LNCaP clone FGC (cell line): ENCODE results near the gene SLC19A1.

Source experiments
- DNase-seq: peaks from one replicate; pipeline ENCODE4 v3.0.0-alpha.2; 2011; ENCODE audit warnings: low read depth
- H3K4me3 ChIP-seq: 2 replicates; pipeline ENCODE4 v1.5.1; 2011; ENCODE audit warnings: mild to moderate bottlenecking, low read depth, low read length, control low read depth
- TF ChIP-seq, protein P1 (sequence below): IDR thresholded peaks from 2 replicates; pipeline ENCODE4 v1.5.1; 2012; ENCODE audit warnings: mild to moderate bottlenecking; ENCODE audit not compliant: control insufficient read depth, insufficient read depth; ENCODE audit errors: extremely low read depth

The SLC19A1 gene

DNA sequence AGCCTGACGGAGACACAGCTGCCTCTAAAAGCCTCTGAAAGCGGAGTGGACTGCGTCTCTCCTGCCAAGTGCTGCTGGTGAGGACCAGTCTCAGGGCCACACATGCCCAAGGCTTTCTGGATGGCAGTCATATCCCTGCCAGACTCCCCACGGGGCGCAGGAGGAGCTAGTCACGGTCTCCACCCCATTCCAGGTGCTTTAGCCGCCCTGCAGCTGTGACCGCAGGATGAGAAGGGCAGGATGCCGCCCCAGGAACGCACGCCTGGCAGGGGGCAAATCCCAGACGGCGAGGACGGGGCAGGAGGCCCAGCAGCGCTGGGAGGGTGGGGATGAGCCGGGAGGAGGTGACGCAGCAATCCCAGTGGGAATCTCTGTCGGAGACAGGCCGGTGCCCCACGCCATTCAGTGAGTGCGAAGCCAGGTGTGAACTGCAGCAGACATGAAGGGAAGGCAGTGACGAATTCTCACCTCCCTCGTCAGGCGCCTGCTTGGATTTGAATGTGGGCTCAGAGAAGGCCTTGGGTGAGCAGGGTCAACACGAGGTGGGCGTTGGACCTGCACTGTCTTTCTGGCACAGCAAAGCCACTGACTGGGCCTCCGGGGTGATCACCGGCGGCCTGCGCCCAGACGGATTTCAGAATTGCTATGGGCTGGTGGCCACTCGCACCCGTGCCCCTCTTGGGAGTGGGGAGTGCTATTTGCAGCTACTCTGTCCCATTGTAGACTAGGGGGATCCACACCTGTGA lies 38.5 kb upstream of the SLC19A1 start:
- no peak overlapping the region for H3K4me3 ChIP-seq
- no peak for DNase-seq
- TF ChIP-seq, protein P1, sequence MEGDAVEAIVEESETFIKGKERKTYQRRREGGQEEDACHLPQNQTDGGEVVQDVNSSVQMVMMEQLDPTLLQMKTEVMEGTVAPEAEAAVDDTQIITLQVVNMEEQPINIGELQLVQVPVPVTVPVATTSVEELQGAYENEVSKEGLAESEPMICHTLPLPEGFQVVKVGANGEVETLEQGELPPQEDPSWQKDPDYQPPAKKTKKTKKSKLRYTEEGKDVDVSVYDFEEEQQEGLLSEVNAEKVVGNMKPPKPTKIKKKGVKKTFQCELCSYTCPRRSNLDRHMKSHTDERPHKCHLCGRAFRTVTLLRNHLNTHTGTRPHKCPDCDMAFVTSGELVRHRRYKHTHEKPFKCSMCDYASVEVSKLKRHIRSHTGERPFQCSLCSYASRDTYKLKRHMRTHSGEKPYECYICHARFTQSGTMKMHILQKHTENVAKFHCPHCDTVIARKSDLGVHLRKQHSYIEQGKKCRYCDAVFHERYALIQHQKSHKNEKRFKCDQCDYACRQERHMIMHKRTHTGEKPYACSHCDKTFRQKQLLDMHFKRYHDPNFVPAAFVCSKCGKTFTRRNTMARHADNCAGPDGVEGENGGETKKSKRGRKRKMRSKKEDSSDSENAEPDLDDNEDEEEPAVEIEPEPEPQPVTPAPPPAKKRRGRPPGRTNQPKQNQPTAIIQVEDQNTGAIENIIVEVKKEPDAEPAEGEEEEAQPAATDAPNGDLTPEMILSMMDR = no peak

DNA sequence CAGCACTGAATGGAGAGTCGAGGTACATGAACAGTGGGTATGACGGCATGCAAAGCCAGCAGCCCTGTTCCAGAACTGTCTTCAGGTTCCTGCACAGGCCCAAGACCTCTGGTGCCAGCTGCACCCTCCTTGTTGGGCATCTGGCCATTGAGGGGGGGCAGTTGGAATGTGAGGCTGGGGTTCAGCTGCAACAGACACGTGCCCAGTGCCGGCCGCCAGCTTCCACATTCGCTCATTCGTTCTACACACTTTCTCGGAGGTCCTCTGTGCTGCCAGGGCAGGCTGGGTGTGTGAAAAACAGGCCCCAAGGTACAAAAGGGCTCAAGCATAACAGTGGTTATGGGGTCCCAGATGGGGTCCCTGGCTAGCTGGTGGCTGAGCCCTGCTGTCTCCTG lies 37.9 kb upstream of the SLC19A1 start:
- TF ChIP-seq, protein P1 = no peak
- DNase-seq = no peak

DNA sequence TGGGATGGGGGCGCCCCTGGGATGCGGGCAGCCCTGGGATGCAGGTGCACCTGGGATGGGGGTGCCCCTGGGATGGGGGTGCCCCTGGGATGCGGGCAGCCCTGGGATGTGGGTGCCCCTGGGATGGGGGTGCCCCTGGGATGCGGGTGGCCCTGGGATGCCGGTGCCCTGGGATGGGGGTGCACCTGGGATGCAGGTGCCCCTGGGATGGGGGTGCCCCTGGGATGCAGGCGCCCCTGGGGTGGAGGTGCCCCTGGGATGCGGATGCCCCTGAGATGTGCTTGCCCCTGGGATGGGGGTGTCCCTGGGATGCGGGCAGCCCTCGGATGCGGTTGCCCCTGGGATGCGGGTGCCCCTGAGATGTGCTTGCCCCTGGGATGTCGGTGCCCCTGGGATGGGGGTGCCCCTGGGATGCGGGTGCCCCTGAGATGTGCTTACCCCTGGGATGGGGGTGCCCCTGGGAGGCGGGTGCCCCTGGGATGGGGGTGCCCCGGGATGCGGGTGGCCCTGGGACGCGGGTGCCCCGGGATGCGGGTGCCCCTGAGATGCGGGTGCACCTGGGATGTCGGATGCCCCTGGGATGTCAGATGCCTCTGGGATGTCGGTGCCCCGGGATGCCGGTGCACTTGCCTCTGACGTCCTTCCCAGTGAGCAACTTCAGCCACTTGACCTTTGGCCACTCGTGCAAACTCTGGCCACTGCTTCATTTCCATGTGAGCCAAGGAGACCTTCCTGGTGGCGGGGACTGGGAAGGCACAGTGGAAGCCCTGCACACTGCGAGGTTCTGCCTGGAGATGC lies 37.3 kb upstream of the SLC19A1 start:
- TF ChIP-seq, protein P1 = no peak
- no peak overlapping the region for H3K4me3 ChIP-seq
- no peak for DNase-seq

More for the DNA sequence above, 37.9 kb upstream of the SLC19A1 start:
- H3K4me3 ChIP-seq = no peak overlapping the region

DNA sequence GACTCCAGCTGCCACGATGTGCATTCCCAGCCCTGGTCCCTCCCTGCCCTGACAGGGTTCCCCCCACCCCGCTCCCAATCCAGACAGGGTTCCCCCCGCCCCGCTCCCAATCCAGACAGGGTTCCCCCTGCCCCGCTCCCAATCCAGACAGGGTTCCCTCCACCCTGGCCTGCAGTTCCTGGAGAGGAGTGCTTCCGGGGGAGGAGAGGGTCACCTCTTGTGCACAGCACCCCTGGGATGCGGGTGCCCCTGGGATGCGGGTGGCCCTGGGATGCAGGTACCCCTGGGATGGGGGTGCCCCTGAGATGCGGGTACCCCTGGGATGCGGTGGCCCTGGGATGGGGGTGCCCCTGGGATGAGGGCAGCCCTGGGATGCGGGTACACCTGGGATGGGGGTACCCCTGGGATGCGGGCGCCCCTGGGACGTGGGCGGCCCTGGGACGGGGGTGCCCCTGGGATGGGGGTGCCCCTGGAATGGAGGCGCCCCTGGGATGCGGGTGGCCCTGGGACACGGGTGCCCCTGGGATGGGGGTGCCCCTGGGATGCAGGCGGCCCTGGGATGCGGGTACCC lies 36.7 kb upstream of the SLC19A1 start:
- TF ChIP-seq, protein P1 = no peak
- no peak overlapping the region for H3K4me3 ChIP-seq
- no peak for DNase-seq

DNA sequence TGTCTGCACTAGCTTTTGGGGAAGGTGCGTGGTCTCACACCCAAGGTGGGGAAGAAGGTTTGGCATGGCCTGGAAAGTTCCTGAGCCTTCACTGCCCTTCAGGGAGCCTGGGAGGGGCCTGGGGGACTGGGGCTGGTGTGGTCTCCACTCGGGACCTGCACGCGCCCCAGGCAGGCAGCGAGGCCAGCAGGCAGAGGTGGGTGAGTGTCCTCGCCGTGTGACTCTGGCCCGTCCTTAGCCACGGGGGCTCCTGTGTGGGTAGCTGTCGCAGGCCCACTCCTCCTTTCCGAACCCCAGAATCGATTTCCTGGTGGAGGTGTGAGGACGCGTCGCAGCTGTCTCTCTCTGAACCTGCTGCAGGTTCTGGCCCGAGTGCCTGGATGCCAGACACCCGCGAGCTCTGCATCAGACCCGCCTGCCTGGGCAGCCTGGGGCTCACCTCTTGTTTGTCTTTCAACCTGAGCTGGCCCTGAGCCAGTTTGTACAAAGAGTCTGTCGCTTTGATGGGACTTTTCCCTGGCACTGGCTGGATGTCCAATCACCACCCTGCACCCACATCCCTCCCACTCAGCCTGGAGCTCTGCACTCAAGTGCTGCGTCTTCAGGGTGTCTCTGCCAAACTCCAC lies 36.0 kb upstream of the SLC19A1 start:
- DNase-seq = peak; percentile 49
- TF ChIP-seq, protein P1 = no peak
- H3K4me3 ChIP-seq = no peak overlapping the region

DNA sequence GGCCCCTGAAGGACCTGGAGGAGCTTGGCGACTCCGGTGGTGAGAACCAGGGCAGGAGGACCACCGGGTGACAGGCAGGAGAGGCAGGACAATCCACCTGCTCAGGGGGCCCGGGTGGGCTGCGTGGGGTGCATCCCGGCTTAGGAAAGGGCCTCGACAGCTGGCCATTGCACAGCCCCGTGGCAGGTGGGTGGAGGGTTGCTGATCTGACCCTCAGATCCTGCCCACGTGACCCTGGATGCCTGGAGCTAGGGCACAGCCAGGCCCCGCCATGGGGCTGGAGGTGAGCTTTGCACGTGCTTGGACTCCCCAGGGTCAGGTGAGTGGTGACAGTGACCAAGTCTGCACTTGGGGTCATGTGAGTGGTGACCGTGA lies 35.5 kb upstream of the SLC19A1 start:
- TF ChIP-seq, protein P1 = no peak
- no peak overlapping the region for H3K4me3 ChIP-seq
- DNase-seq = no peak
